GM12891 (cell line): ENCODE measurements around the gene PCBP3.
"Not testable (repeated sequence)": the region's sequence is repeated elsewhere in the genome, so short reads cannot be mapped to it uniquely, and the experiment has no call there.

ENCODE experiments used
- POLR2A ChIP-seq: IDR thresholded peaks from 2 replicates; pipeline ENCODE4 v1.6.1; 2011; ENCODE audit warnings: low read depth, low read length, control low read depth
- POLR2AphosphoS5 ChIP-seq: IDR thresholded peaks from 2 replicates; pipeline ENCODE4 v1.6.1; 2011; ENCODE audit warnings: low read depth, low read length, control low read depth
- SPI1 ChIP-seq: IDR thresholded peaks from 2 replicates; pipeline ENCODE4 v1.6.1; 2011; ENCODE audit warnings: low read depth, low read length, control low read depth
- TAF1 ChIP-seq: IDR thresholded peaks from 2 replicates; pipeline ENCODE4 v1.6.1; 2011; ENCODE audit warnings: low read depth, low read length, control low read depth

DNA sequence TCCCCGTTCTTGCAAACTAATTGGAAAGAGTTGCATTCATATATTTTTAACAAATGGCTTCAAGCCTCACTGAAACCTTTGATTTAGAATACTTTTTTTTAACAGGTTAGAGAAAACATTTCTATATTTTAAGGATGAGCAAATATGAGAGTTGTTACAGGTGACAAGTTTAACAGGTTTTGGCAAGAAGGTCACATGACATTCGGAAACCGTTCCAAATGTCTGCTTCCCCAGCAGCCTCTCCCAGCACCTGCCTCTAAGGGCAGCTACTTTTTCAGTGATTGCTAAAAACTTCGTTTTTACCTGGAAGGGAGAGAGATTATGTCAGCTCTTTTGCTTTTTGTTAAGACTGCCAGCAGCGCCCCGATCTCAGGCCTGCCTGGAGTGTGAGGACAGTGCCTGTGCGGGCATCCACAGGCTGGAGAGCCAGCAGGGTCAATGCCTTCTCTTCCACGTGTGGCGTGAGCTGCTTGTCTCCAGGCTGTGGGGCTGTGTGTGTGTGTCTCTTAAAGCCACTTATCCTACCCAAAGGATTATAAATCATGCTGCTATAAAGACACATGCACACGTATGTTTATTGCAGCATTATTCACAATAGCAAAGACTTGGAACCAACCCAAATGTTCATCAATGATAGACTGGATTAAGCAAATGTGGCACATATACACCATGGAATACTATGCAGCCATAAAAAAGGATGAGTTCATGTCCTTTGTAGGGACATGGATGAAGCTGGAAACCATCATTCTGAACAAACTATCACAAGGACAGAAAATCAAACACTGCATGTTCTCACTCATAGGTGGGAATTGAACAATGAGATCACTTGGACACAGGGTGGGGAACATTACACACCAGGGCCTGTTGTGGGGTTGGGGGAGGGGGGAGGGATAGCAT is 21.8 kb upstream of the PCBP3 start:
- not testable (repeated sequence) for TF ChIP-seq POLR2A, POLR2AphosphoS5, SPI1, TAF1
